ENCODE measurements around the gene WDR62.
"Not testable (repeated sequence)": the region's sequence is repeated elsewhere in the genome, so short reads cannot be mapped to it uniquely, and the experiment has no call there.

The WDR62 gene

GRCh38 chr19:36113425-36113824, 58.7 kb downstream of the WDR62 start:
- no peak for DNase-seq

- no peak for DNase-seq
Observed at GRCh38 chr19:36113894-36114720, 59.4 kb downstream of the WDR62 start.

GRCh38 chr19:36114721-36115452, 60.2 kb downstream of the WDR62 start, which contains the start of gene POLR2I:
Gene POLR2I (minus strand): TSS chr19:36114875. CDS start chr19:36114856, 19 bp downstream.
- DNase-seq, result peak; percentile 99

- peak; percentile 70 for DNase-seq
Observed at GRCh38 chr19:36115453-36116343, 61.0 kb downstream of the WDR62 start, which contains the start of gene TBCB. Gene TBCB (plus strand): TSS chr19:36115468. CDS start chr19:36115561, 93 bp downstream.

DNA sequence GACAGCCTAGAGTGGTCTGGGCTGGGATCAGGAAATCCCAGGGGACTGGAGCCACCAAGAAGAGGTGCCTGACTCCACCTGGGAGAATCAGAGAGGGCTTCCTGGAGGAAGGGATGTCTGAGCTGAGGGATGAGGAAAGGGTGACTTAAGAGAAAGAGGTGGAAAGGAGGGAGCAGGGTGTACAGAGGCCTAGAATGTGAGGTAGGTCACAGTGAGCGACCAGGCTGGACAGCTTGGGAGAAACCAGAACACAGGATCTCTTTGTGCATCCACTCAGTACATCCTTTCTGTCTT, 61.6 kb downstream of the WDR62 start:
- no peak for DNase-seq

GRCh38 chr19:36120092-36120983, 65.6 kb downstream of the WDR62 start:
- DNase-seq, result no peak

GRCh38 chr19:36120984-36121358, 66.3 kb downstream of the WDR62 start:
- no peak for DNase-seq

GRCh38 chr19:36121486-36122124, 66.9 kb downstream of the WDR62 start:
- no peak for DNase-seq

DNA sequence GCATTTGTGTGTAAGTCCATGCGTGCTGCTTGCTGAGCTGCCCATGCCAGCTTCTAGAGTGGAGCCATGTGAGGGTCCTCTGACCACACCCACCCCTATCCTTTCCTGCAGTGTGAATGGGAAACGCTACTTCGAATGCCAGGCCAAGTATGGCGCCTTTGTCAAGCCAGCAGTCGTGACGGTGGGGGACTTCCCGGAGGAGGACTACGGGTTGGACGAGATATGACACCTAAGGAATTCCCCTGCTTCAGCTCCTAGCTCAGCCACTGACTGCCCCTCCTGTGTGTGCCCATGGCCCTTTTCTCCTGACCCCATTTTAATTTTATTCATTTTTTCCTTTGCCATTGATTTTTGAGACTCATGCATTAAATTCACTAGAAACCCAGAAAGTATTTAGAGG, 70.9 kb downstream of the WDR62 start:
- no peak for DNase-seq

DNA sequence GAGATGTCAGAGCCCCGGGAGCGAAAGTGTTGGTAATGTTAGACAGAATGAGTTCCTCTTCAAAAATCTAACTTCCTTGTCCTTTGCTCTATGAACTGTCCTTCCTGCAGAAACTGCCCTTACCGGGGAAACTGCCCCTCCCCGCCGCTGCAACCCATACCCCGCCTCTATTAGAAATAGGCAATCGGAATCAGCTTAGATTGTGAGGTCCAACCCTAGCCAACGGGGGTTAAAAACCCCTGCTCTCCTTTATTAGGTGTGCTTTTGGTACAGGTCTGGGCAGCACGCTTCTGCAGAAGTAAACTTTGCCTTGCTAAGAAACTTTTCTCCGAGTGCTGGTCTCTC, 73.7 kb downstream of the WDR62 start:
- no peak for DNase-seq

GRCh38 chr19:36131221-36131620, 76.5 kb downstream of the WDR62 start:
- not testable (repeated sequence) for DNase-seq

- DNase-seq, result not testable (repeated sequence)
Observed at GRCh38 chr19:36134867-36135266, 80.2 kb downstream of the WDR62 start.

GRCh38 chr19:36136964-36137686, 82.4 kb downstream of the WDR62 start:
- peak; percentile 5 for DNase-seq

DNA sequence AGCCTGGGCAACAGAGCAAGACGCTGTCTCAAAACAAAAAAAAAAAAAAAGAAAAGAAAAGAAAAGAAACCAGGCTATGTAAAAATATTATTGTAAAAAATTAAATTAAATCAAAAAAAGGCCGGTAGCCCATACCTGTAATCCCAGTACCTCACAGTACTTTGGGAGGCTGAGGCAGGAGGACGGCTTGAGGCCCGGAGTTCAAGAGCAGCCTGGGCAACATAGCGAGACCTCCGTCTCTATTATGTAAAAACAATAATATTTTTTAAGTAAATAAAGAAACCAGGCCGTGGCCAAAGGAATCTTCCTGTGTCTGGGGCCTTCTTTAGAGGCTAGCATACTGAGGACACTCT, 84.4 kb downstream of the WDR62 start:
- DNase-seq, result no peak

- DNase-seq, result peak; percentile 94
Observed at GRCh38 chr19:36139473-36140303, 85.0 kb downstream of the WDR62 start, which contains the start of gene CAPNS1. Gene CAPNS1 (plus strand): TSS chr19:36140066. CDS start chr19:36141012, 946 bp downstream.

GRCh38 chr19:36140304-36141038, 85.8 kb downstream of the WDR62 start:
- DNase-seq, result peak; percentile 54

DNA sequence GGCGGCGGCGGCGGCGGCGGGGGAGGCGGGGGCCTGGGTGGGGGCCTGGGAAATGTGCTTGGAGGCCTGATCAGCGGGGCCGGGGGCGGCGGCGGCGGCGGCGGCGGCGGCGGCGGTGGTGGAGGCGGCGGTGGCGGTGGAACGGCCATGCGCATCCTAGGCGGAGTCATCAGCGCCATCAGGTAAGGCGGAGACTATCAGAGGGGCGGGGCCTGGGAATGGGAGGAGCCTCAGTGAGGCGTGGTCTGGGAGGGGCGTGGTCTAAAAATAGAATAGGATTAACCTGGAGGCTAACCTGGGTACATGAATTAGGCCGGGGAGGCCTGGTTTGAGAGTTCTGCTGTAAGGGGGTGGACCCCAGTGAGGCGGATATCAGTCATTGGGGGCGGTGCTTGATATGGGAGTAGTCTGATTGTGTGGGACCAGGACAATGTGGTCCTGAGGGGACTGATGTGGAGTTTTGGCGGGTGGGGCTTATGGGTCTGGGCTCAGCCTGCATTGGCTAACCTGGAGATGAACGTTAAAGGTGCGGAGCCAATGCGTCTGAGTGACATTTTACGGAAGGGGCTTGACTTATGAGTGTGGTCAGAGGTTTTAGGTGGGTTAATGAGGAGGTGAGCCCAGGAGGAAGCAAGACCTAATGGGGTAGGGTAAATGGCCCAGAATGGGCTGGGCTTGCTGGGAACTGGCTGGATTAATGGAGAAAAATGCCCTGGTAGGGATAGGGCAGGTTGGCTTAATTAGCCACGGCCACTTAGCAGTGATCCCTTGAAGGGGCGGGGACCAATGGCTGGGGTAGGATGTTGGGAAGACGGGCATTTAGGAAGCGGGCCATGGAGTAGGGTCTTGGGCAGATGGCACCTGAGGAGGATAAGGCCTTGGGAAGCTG, 86.6 kb downstream of the WDR62 start:
- peak; percentile 60 for DNase-seq

DNA sequence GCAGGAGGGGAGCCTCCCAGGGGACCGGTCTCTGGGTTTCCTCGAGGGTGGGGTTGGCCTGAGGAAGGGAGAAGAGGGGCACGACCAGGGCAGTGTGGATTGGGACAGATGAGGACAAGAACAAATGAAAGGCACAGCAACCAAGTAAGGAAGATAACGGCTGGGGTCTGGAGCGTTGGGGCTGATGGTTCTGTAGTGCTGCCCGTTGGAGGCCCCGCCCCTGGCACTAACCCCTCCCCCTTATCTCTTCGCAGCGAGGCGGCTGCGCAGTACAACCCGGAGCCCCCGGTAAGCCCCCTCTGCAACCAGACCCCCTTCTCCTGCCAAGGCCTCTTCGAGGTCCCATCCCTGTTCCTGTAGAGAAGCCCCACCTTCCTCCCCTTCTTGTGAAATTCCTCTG, 87.3 kb downstream of the WDR62 start:
- DNase-seq, result no peak
